Cardiac fibroblast (primary cell): Measurements from ENCODE around the gene RNF150.

Experiments used
- DNase-seq, 2 donors: peaks; one replicate each; pipeline versions ENCODE4 v3.0.0 to v3.0.0-alpha.2; 2010; ENCODE audit warnings: low read depth in 2 of 2
- H3K4me3 ChIP-seq, 2 donors: replicated peaks in 1 of 2; 1 replicate in 1 of 2; 2 replicates in 1 of 2; pipeline ENCODE4 v1.5.1; 2011; ENCODE audit warnings: low read depth in 2 of 2, low read length in 2 of 2, mild to moderate bottlenecking in 2 of 2, moderate library complexity in 1 of 2
- CTCF ChIP-seq: IDR thresholded peaks from one replicate; pipeline ENCODE4 v1.5.1; 2011; ENCODE audit warnings: low read depth, mild to moderate bottlenecking, low read length, inconsistent platforms

Gene RNF150

GRCh38 chr4:141079393-141079930 lies 53.8 kb downstream of the RNF150 start:
- no peak for TF ChIP-seq CTCF
- H3K4me3 ChIP-seq, result no peak overlapping the region
- DNase-seq, result no peak

GRCh38 chr4:141078871-141079270 lies 54.4 kb downstream of the RNF150 start:
- peak; percentile 19 to 20 for DNase-seq
- no peak for TF ChIP-seq CTCF
- H3K4me3 ChIP-seq, result no peak overlapping the region

- no peak overlapping the region for H3K4me3 ChIP-seq
- no peak for TF ChIP-seq CTCF
- DNase-seq, result no peak
Measured at GRCh38 chr4:141077611-141078225, 55.6 kb downstream of the RNF150 start.

- no peak overlapping the region for H3K4me3 ChIP-seq
- no peak for DNase-seq
- TF ChIP-seq CTCF, result no peak
Measured at GRCh38 chr4:141075553-141075952, 57.7 kb downstream of the RNF150 start.

GRCh38 chr4:141074098-141074878 lies 59.0 kb downstream of the RNF150 start:
- no peak for TF ChIP-seq CTCF
- peak in 1 of 2 donors; percentile 5 for DNase-seq
- no peak overlapping the region for H3K4me3 ChIP-seq

GRCh38 chr4:141066690-141067089 lies 66.6 kb downstream of the RNF150 start:
- TF ChIP-seq CTCF, result no peak
- no peak overlapping the region for H3K4me3 ChIP-seq
- no peak for DNase-seq
